ENCODE data around the gene CCDC50. TPM values are rescaled to one million over a fixed set of nuclear protein-coding genes. Genes with fewer than 3 reads are reported as not detected.
A peak's percentile ranks its signal among the peaks of the same experiment; 100 is the strongest.

Gene CCDC50
- total RNA-seq, 1 experiment from 2014 or later, result 21.0 TPM

GRCh38 chr3:191388823-191389222 lies 59.6 kb downstream of the CCDC50 start:
- peaks cover 4 to 23% (median 14%) of the 10 kb centered on the region in 3 experiments for H3K36me3 Mint-ChIP-seq (ENCODE audit: insufficient read depth in 1 of 3, low read depth in 3 of 3)
- H2BK12ac ChIP-seq (ENCODE audit: insufficient read length, low read depth, low read length), result no peak overlapping the region
- H4K20me1 ChIP-seq (ENCODE audit: control insufficient read depth, insufficient read depth, insufficient read length), result no peaks in the 10 kb centered on the region
- H3K4ac ChIP-seq (ENCODE audit: low read depth, low read length), result no peak overlapping the region
- no peak overlapping the region for H2BK5ac ChIP-seq (ENCODE audit: insufficient read length, low read length)
- H3K4me1 ChIP-seq (ENCODE audit: insufficient read depth, low read length), result no peaks in the 10 kb centered on the region; the same call in 1 of the 2 replicates
- peak; percentile 39; the same call in 1 of the 3 replicates for TF ChIP-seq CTCF (conservative IDR thresholded peaks at IDR 0.05)
- DNase-seq, result no peak
- H3K27me3 Mint-ChIP-seq (ENCODE audit: low read depth), result no peaks in the 10 kb centered on the region
- no peak overlapping the region for H3K9ac ChIP-seq (ENCODE audit: extremely low read depth, insufficient read length, low read length)
- H3K14ac ChIP-seq (ENCODE audit: insufficient read depth, low read length), result no peak overlapping the region
- H3K18ac ChIP-seq (ENCODE audit: insufficient read length, low read depth, low read length), result no peak overlapping the region
- no peaks in the 10 kb centered on the region for H3K9me3 ChIP-seq (ENCODE audit: control insufficient read depth, low read depth, low read length)
- no peaks in the 10 kb centered on the region for H3K27me3 ChIP-seq (ENCODE audit: insufficient read depth, low read length)
- no peaks in the 10 kb centered on the region for H3K79me1 ChIP-seq (ENCODE audit: insufficient read depth, low read depth, low read length, poor library complexity, severe bottlenecking)
- no peak overlapping the region for H2AFZ ChIP-seq (ENCODE audit: low read length)
- H3K9me3 Mint-ChIP-seq, result no peaks in the 10 kb centered on the region
- no peaks in the 10 kb centered on the region for H3K79me2 ChIP-seq (ENCODE audit: insufficient read depth, low read length)
- H3K56ac ChIP-seq (ENCODE audit: insufficient read length, low read depth, low read length), result no peak overlapping the region
- H4K5ac ChIP-seq (ENCODE audit: insufficient read length, low read depth, low read length), result no peak overlapping the region
- H3K4me2 ChIP-seq (ENCODE audit: insufficient read depth, insufficient read length, low read length), result no peak overlapping the region
- peak overlapping the region; percentile 46 to 80 (median 46); a peak in 2 of 7 replicates for H3K27ac Mint-ChIP-seq
- peaks cover 29 to 35% of the 10 kb centered on the region in 2 experiments for H3K4me1 Mint-ChIP-seq
- H4K8ac ChIP-seq (replicated peaks; ENCODE audit: insufficient read length, low read depth, low read length), result no peak overlapping the region
- H2AK5ac ChIP-seq (ENCODE audit: insufficient read length, low read length), result no peak overlapping the region
- H4K91ac ChIP-seq (ENCODE audit: insufficient read length, low read depth, low read length), result no peak overlapping the region
- no CpG with 5 or more reads among the region's 1 CpG for WGBS (ENCODE audit: extremely low coverage, insufficient read length, low lambda C conversion rate)
- H3K23ac ChIP-seq (ENCODE audit: insufficient read length, low read depth, low read length), result no peak overlapping the region
- H3K27ac ChIP-seq (ENCODE audit: insufficient read length, low read depth, low read length), result no peak overlapping the region
- no peak overlapping the region for H2BK15ac ChIP-seq (ENCODE audit: low read depth, low read length)
- H2BK20ac ChIP-seq (ENCODE audit: low read depth, low read length, poor library complexity, severe bottlenecking), result no peak overlapping the region
- H3T11ph ChIP-seq (ENCODE audit: low read length), result no peak overlapping the region
- no peaks in the 10 kb centered on the region for H3K23me2 ChIP-seq (ENCODE audit: insufficient read length, low read depth, low read length, poor library complexity, severe bottlenecking)
- H2BK120ac ChIP-seq (ENCODE audit: low read depth, low read length, poor library complexity, severe bottlenecking), result no peak overlapping the region
- H3K4me3 Mint-ChIP-seq, result no peak overlapping the region; a peak in 1 of 5 replicates

Measured in H9 (cell line).